Endothelial cell of umbilical vein (primary cell): ENCODE results near the gene KIF3A.

Experiments used
- CTCF ChIP-seq, 2 donors: IDR thresholded peaks; 1 replicate in 1 of 2; 2 replicates in 1 of 2; pipeline ENCODE4 v1.5.1; 2011; ENCODE audit warnings: low read length in 2 of 2, mild to moderate bottlenecking in 2 of 2, moderate library complexity in 2 of 2, control low read depth in 1 of 2, inconsistent platforms in 1 of 2, low read depth in 1 of 2; ENCODE audit not compliant: insufficient read depth in 1 of 2; ENCODE audit errors: extremely low read depth in 1 of 2
- EZH2 ChIP-seq: IDR thresholded peaks from 2 replicates; pipeline ENCODE4 v1.6.1; 2012; ENCODE audit warnings: borderline replicate concordance, low read depth, mild to moderate bottlenecking, moderate library complexity, low read length, inconsistent platforms; ENCODE audit not compliant: severe bottlenecking
- FOS ChIP-seq: IDR thresholded peaks from 2 replicates; pipeline ENCODE4 v1.6.1; 2011; ENCODE audit warnings: mild to moderate bottlenecking, low read length, moderate library complexity, borderline replicate concordance; ENCODE audit not compliant: insufficient read depth
- MAX ChIP-seq: IDR thresholded peaks from 2 replicates; pipeline ENCODE4 v1.6.1; 2011; ENCODE audit not compliant: insufficient read depth, insufficient read length
- POLR2A ChIP-seq: IDR thresholded peaks from 2 replicates; pipeline ENCODE4 v1.6.1; 2012; ENCODE audit warnings: low read depth, mild to moderate bottlenecking, control low read depth, low read length
- POLR2AphosphoS5 ChIP-seq: IDR thresholded peaks from 2 replicates; pipeline ENCODE4 v1.6.1; 2012; ENCODE audit warnings: low read depth, mild to moderate bottlenecking, control low read depth, low read length, moderate library complexity; ENCODE audit not compliant: insufficient read depth

DNA sequence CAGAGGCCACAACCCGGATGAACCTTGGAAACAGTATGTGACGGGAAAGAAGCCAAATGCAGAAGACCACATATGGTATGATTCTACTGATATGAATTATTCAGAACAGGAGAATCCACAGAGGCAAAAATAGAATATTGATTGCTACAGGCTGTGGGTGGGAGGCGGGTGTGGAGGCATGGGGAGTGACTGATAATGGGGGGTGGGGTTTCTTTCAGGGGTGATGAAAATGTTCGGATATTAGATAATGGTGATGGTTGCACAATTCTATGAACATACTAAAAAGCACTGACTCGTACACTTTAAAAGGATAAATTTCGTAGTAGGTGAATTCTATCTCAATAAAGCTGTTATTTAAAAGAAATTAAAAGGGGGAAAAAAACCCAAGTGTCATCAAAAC is 52.9 kb downstream of the KIF3A start:
- no peak for TF ChIP-seq CTCF (IDR thresholded peaks at IDR 0.05; ENCODE audit: extremely low read depth in 1 of 2, insufficient read depth in 1 of 2, low read depth in 1 of 2, low read length in 2 of 2)
- TF ChIP-seq EZH2 = no peak
- no peak for TF ChIP-seq MAX
- no peak for TF ChIP-seq POLR2AphosphoS5
- no peak for TF ChIP-seq POLR2A
- TF ChIP-seq FOS = no peak
